Upper lobe of left lung (tissue), 6 donors: Measurements from ENCODE around the gene ADCY4. TPM values are rescaled to one million over a fixed set of nuclear protein-coding genes. Genes with fewer than 3 reads are reported as not detected.

Experiments used
- ATAC-seq, 2 donors: fragments of 200-7000 bp; cut with Tn5 transposase; one replicate each; pipeline ENCODE4 v1.9.1; 2022; ENCODE audit warnings: mild to moderate bottlenecking in 2 of 2, moderate library complexity in 2 of 2; ENCODE audit not compliant: low FRiP score in 2 of 2
- DNase-seq, 2 donors: peaks; one replicate each; pipeline ENCODE4 v3.0.0-alpha.2; 2019 to 2020
- H3K27ac ChIP-seq, 4 donors: fragments of 200-600 bp; sonication (generic); one replicate each; pipeline ENCODE4 v1.5.1; 2016 to 2019
- H3K27me3 ChIP-seq, 4 donors: fragments of 200-600 bp; sonication (generic); one replicate each; pipeline ENCODE4 v1.5.1; 2017 to 2019
- H3K36me3 ChIP-seq, 4 donors: fragments of 200-600 bp; sonication (generic); one replicate each; pipeline ENCODE4 v1.5.1; 2016 to 2019
- H3K4me1 ChIP-seq, 4 donors: fragments of 200-600 bp; sonication (generic); one replicate each; pipeline ENCODE4 v1.5.1; 2018 to 2019
- H3K4me3 ChIP-seq, 4 donors: fragments of 200-600 bp; sonication (generic); one replicate each; pipeline ENCODE4 v1.5.1; 2017 to 2019; ENCODE audit warnings: mild to moderate bottlenecking in 2 of 4, moderate library complexity in 1 of 4
- H3K9me3 ChIP-seq, 4 donors: fragments of 200-600 bp; sonication (generic); one replicate each; pipeline ENCODE4 v1.5.1; 2018 to 2019
- CTCF ChIP-seq, 6 experiments: fragments of 450-650 bp in 4 of 6; fragments of 200-600 bp in 2 of 6; sonication (generic) in 2 of 6; IDR thresholded peaks; one replicate each; pipeline ENCODE4 v1.5.1; 2016 to 2019; ENCODE audit warnings: antibody characterized with exemption in 6 of 6
- EP300 ChIP-seq, 4 donors: sonication (generic); formaldehyde crosslinking; IDR thresholded peaks; one replicate each; pipeline ENCODE4 v1.5.1; 2017; ENCODE audit warnings: antibody characterized with exemption in 4 of 4, control low read depth in 2 of 4
- POLR2A ChIP-seq, 4 donors: fragments of 450-650 bp; IDR thresholded peaks; one replicate each; pipeline ENCODE4 v1.5.1; 2016 to 2017; ENCODE audit warnings: antibody characterized with exemption in 4 of 4, mild to moderate bottlenecking in 2 of 4
- POLR2AphosphoS5 ChIP-seq, 2 donors: sonication (generic); formaldehyde crosslinking; IDR thresholded peaks; one replicate each; pipeline ENCODE4 v1.5.1; 2017; ENCODE audit warnings: antibody characterized with exemption in 2 of 2
- WGBS, 2 donors: methylation state at CpG; one replicate each; pipeline ENCODE4 v1.1.5; 2017 to 2018; 5-methylcytosine and 5-hydroxymethylcytosine counted together
- total RNA-seq, 6 donors: library from RNA; depleted of rRNA in 4 of 6; stranded (reverse); fragments of >200 nt in 4 of 6; gene quantifications; one replicate each; pipeline versions ENCODE4 v1.1.0 to v1.2.1, GENCODE V29; 2016 to 2021
- donor health status: DM: no; HTN: no; CAD: no; lungs with moderate emphysema.
- donor health status: DM: no; HTN: yes; CAD: no; lungs with severe emphysema.

ADCY4 gene
- total RNA-seq, 6 donors from 2014 or later = 22.4 to 159 (median 43.7) TPM

- Histone ChIP-seq H3K9me3 (no peaks in the 10 kb centered on the region), H3K36me3 (peaks cover 0 to 4% (median 0%) of the 10 kb centered on the region in 4 donors), H3K27ac (no peak overlapping the region), H3K4me1 (peaks cover 0 to 7% (median 2%) of the 10 kb centered on the region in 4 donors), H3K27me3 (no peaks in the 10 kb centered on the region), H3K4me3 (no peak overlapping the region)
- ATAC-seq = no peak
- WGBS, 2 donors = 89 to 90% methylated on average over 15 of the region's 15 CpGs
- no peak for TF ChIP-seq CTCF (IDR thresholded peaks at IDR 0.05)
- no peak for TF ChIP-seq EP300 (IDR thresholded peaks at IDR 0.05)
- no peak for TF ChIP-seq POLR2AphosphoS5 (IDR thresholded peaks at IDR 0.05)
- no peak for TF ChIP-seq POLR2A (IDR thresholded peaks at IDR 0.05)
- DNase-seq = no peak
Observed at GRCh38 chr14:24379907-24380730, 45.2 kb upstream of the ADCY4 start.

- TF ChIP-seq POLR2A (IDR thresholded peaks at IDR 0.05) = no peak
- TF ChIP-seq POLR2AphosphoS5 (IDR thresholded peaks at IDR 0.05) = no peak
- TF ChIP-seq CTCF (IDR thresholded peaks at IDR 0.05) = no peak
- no peak for TF ChIP-seq EP300 (IDR thresholded peaks at IDR 0.05)
- 80 to 81% methylated on average over 7 of the region's 7 CpGs for WGBS, 2 donors
Observed at GRCh38 chr14:24378981-24379906, 44.4 kb upstream of the ADCY4 start.

GRCh38 chr14:24378327-24378726 is 43.5 kb upstream of the ADCY4 start:
- H3K4me1 ChIP-seq = peaks cover 0 to 7% (median 2%) of the 10 kb centered on the region in 4 donors
- TF ChIP-seq POLR2A (IDR thresholded peaks at IDR 0.05) (no peak), EP300 (IDR thresholded peaks at IDR 0.05) (no peak), CTCF (IDR thresholded peaks at IDR 0.05) (no peak)
- no peak overlapping the region for H3K4me3 ChIP-seq
- ATAC-seq = no peak
- peaks cover 0 to 4% (median 0%) of the 10 kb centered on the region in 4 donors for H3K36me3 ChIP-seq
- H3K27me3 ChIP-seq = no peaks in the 10 kb centered on the region
- WGBS, 2 donors = 80 to 93% methylated on average over 1 to 3 of the region's 3 CpGs
- no peaks in the 10 kb centered on the region for H3K9me3 ChIP-seq
- no peak overlapping the region for H3K27ac ChIP-seq
- no peak for DNase-seq

More at GRCh38 chr14:24378981-24379906, 44.4 kb upstream of the ADCY4 start:
- Histone ChIP-seq H3K27me3 (no peaks in the 10 kb centered on the region), H3K36me3 (peaks cover 0 to 4% (median 0%) of the 10 kb centered on the region in 4 donors), H3K4me3 (no peak overlapping the region), H3K9me3 (no peaks in the 10 kb centered on the region), H3K4me1 (peaks cover 0 to 7% (median 2%) of the 10 kb centered on the region in 4 donors), H3K27ac (no peak overlapping the region)
- ATAC-seq (no peak), DNase-seq (no peak)

GRCh38 chr14:24377657-24378056 is 42.8 kb upstream of the ADCY4 start:
- WGBS, 2 donors = 61 to 70% methylated on average over 2 of the region's 2 CpGs
- H3K27ac ChIP-seq = no peak overlapping the region

More at GRCh38 chr14:24377657-24378056, 42.8 kb upstream of the ADCY4 start:
- Histone ChIP-seq H3K36me3 (peaks cover 0 to 4% (median 0%) of the 10 kb centered on the region in 4 donors), H3K9me3 (no peaks in the 10 kb centered on the region), H3K4me3 (no peak overlapping the region), H3K27me3 (no peaks in the 10 kb centered on the region), H3K4me1 (peaks cover 0 to 7% (median 2%) of the 10 kb centered on the region in 4 donors)
- peak; percentile 6 to 12 for ATAC-seq
- no peak for DNase-seq
- no peak for TF ChIP-seq EP300 (IDR thresholded peaks at IDR 0.05)
- TF ChIP-seq POLR2A (IDR thresholded peaks at IDR 0.05) = no peak
- TF ChIP-seq CTCF (IDR thresholded peaks at IDR 0.05) = no peak
- TF ChIP-seq POLR2AphosphoS5 (IDR thresholded peaks at IDR 0.05) = no peak
